HG03066 (cell line): ENCODE measurements around the gene SRCIN1.
"Not testable (repeated sequence)": the region's sequence is repeated elsewhere in the genome, so short reads cannot be mapped to it uniquely, and the experiment has no call there.

Source experiments
- ATAC-seq: cut with Tn5 transposase; IDR thresholded peaks from one replicate; pipeline ENCODE4 v1.9.1; 2021; ENCODE audit warnings: low read depth; ENCODE audit not compliant: unreplicated experiment

Gene SRCIN1

GRCh38 chr17:38530856-38531255, 74.9 kb downstream of the SRCIN1 start:
- ATAC-seq: not testable (repeated sequence)

DNA sequence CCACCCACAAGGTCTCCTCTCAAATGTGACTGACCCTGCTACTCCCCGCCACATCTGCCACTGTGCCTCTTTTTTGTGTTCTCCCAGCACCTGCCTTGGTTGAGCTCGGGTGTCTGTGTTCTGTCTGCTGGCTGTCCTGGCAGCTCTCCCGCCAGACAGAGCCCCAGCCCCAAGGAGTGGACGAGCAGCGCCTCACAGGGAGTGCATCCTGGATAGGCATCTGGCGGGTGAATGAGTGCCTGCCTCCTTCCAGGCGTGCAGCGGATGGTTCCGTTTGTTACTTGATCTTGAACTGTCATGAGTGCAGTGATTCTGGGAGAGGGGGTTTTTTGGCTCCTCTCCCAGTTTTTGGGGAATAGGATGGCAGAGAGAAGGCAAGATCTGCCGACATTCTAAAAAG, 77.6 kb downstream of the SRCIN1 start:
- ATAC-seq: not testable (repeated sequence)

DNA sequence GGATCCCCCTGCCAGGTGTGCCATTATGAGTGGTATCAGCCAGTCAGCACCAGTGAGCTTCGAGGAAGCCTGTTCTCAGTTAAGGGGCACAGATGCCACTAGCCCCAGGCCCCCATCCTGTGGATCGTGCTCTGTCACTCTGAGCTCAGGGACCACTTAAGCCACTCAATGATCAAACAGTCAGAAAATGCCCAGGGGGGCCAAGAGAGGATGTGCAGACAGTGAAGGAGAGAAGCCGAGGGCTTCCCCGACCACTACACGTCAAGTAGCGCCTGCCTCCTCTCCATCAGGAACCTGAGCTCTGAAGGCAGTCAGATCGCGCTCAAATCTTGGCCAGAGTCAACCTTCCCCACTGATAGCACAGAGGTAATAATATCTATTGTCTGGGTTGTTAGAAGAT, 79.2 kb downstream of the SRCIN1 start:
- not testable (repeated sequence) for ATAC-seq

- no peak for ATAC-seq
These were observed 93.2 kb downstream of the SRCIN1 start for GRCh38 chr17:38512473-38513058.

GRCh38 chr17:38511150-38512108, 94.3 kb downstream of the SRCIN1 start:
- no peak for ATAC-seq

- no peak for ATAC-seq
These were observed 95.2 kb downstream of the SRCIN1 start for GRCh38 chr17:38510421-38511149.

GRCh38 chr17:38509772-38510420, 95.9 kb downstream of the SRCIN1 start:
- no peak for ATAC-seq

DNA sequence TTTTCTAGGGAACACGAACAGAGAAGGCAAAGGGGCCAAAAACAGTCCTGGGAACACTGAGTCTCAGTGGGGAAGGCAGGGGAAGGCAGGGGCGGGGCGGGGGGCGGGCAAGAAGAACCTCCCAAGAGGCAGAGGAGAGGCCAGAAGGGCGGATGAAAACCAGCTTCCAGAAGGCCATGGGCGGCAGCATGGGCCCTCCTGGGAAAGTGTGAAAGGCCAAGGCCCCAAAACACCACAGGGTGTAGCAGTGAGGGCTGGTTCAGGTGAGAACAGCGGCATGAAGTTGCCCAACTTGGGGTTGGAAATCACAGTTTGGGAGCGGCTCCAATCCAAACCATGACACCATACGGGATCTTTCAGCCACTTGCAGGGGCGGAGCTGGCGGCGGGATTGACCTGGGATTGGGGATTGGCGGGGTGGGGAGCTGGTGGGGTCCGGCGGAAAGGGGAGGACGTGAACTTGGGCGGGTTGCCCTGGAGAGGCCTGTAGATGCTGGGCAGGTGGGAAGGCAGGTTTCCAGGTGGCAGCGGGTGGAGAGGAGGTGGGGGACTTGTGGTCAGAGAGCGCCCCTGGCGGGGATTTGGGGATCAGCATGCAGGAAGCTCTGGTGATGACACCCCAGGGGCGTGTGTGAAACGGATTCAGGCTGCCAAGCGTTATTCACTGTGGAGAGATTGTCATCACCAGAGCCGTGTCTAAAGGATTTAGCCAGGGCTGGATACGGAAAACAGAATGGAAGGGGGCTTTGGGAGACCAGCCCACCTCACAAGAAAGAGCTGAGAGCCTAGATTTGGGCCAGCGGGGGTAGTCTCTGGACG, 96.6 kb downstream of the SRCIN1 start:
- no peak for ATAC-seq

GRCh38 chr17:38508570-38508950, 97.2 kb downstream of the SRCIN1 start:
- ATAC-seq: no peak

- ATAC-seq: no peak
These were observed 97.7 kb downstream of the SRCIN1 start for GRCh38 chr17:38507921-38508569.

GRCh38 chr17:38507436-38507835, 98.3 kb downstream of the SRCIN1 start:
- no peak for ATAC-seq

GRCh38 chr17:38504216-38504615, 101.5 kb downstream of the SRCIN1 start:
- no peak for ATAC-seq

DNA sequence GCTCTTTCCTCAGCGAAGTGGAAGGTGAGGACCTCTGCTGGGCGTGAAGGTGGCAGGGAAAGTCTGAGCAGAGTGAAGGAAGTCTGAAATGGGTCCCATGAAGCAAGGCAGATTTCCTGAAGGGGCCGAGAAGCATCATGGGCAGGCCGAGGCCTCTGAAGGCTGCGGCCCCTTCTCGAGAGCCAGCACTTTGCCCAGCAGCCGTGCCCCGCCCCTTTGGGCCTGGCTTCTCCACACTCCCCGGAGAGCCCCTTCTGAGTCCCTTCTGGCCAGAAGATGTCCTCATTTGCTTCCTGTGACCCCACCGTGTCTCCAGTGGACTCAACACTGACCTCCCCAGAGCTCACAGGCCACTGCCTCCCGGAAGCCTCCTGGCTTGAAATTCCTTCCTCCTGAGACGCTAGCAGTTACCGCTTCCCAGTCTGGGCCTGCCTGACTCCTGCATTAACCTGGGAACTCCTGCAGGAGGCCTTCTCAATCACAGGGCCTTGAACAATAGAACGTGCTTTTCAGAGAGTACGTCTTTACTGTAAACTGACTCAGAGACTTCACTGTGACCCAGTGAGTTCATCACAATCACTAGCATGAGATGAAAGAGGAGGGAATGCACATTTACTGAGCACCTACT, 102.4 kb downstream of the SRCIN1 start:
- ATAC-seq: not testable (repeated sequence)

DNA sequence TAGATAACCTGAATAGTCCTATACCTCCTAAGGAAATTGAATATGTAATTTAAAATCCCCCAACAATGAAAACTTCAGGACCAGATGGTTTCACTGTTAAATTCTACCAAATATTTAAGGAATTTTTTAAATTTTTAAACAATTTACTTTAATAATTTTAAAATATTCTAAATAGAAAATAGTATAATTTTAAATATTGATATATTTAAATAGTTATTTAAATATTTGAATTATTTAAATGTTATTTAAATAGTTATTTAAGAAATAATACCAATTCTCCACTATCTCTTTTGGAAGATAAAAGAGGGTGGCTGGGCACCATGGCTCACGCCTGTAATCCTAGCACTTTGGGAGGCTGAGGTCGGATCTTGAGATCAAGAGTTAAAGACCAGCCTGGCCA, 104.0 kb downstream of the SRCIN1 start:
- ATAC-seq: not testable (repeated sequence)

- not testable (repeated sequence) for ATAC-seq
These were observed 106.5 kb downstream of the SRCIN1 start for GRCh38 chr17:38499230-38499629.

GRCh38 chr17:38498353-38498752, 107.4 kb downstream of the SRCIN1 start:
- no peak for ATAC-seq

DNA sequence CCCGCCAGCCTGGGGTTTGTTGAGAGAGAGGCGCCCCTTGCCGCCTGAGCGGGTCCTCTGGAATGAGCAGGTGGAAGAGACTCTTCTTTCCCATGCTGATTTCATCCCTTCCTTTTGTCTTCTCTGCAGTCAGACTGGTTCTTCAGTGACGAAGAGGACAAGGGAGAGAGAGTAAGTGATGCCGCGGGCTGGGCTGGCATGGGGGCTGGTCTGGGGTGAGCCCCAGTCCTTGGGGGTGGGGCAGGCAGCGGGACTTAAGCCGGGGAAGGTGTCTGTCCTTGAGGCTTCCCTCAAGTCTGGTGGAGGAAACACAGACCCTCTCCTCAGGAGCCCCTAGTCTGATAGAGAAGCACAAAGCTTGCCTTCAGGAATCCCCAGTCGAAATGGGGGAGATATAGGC, 108.1 kb downstream of the SRCIN1 start:
- ATAC-seq: not testable (repeated sequence)

DNA sequence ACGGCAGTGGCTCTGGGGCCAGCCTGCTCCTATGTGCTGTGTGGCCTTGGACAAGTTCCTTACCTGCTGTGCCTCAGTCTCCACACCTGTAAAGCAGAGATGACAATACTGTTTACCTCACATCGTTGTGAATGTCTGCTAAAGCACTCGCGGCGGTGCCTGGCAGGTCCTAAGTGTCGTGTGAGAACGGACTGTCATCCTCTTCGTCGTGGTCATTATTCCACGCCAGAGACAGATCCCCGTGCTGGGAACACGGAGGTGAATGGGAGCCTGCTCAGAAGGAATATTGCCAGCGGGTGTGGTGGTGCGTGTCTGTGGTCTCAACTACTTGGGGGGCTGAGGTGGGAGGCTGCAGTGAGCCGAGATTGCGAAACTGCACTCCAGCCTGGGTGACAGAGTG, 111.6 kb downstream of the SRCIN1 start:
- ATAC-seq: not testable (repeated sequence)
